DMS79 treated with DMSO at 0.1 percent for 48 hours (cell line): ENCODE measurements around the gene SYCP1.
"Not testable (repeated sequence)": the region's sequence is repeated elsewhere in the genome, so short reads cannot be mapped to it uniquely, and the experiment has no call there.

Experiments used
- DNase-seq: peaks from one replicate; lab custom pipeline; 2025; lab: John Stamatoyannopoulos, UW

The SYCP1 gene

GRCh38 chr1:114854693-114855320, at the start of gene SYCP1:
Gene SYCP1 (plus strand): TSS chr1:114854863. CDS start chr1:114855465, 602 bp downstream.
- DNase-seq, result no peak

- no peak for DNase-seq
These were observed 34.8 kb upstream of the SYCP1 start for GRCh38 chr1:114819869-114820268.

GRCh38 chr1:114820392-114820791, 34.3 kb upstream of the SYCP1 start:
- DNase-seq, result no peak

- no peak for DNase-seq
These were observed 32.7 kb upstream of the SYCP1 start for GRCh38 chr1:114821978-114822377.

GRCh38 chr1:114828251-114828650, 26.4 kb upstream of the SYCP1 start:
- no peak for DNase-seq

- not testable (repeated sequence) for DNase-seq
These were observed 24.6 kb upstream of the SYCP1 start for GRCh38 chr1:114830075-114830474.

GRCh38 chr1:114831276-114831994, 23.2 kb upstream of the SYCP1 start:
- DNase-seq, result no peak

- no peak for DNase-seq
These were observed 22.6 kb upstream of the SYCP1 start for GRCh38 chr1:114832057-114832456.

GRCh38 chr1:114833421-114833820, 21.2 kb upstream of the SYCP1 start:
- DNase-seq, result no peak

- no peak for DNase-seq
These were observed 10.4 kb upstream of the SYCP1 start for GRCh38 chr1:114844270-114844669.

GRCh38 chr1:114853584-114853983, 1.1 kb upstream of the SYCP1 start:
- no peak for DNase-seq

GRCh38 chr1:114861384-114861783, 6.7 kb downstream of the SYCP1 start:
- DNase-seq, result no peak

GRCh38 chr1:114892194-114892918, 37.7 kb downstream of the SYCP1 start:
- no peak for DNase-seq

- no peak for DNase-seq
These were observed 42.1 kb downstream of the SYCP1 start for GRCh38 chr1:114896795-114897194.

- no peak for DNase-seq
These were observed 47.2 kb downstream of the SYCP1 start for GRCh38 chr1:114901814-114902213.

GRCh38 chr1:114902343-114902742, 47.7 kb downstream of the SYCP1 start:
- DNase-seq, result no peak

- no peak for DNase-seq
These were observed 48.8 kb downstream of the SYCP1 start for GRCh38 chr1:114903480-114903879.

- DNase-seq, result not testable (repeated sequence)
These were observed 61.1 kb downstream of the SYCP1 start for GRCh38 chr1:114915720-114916119.

- no peak for DNase-seq
These were observed 71.9 kb downstream of the SYCP1 start for GRCh38 chr1:114926607-114927006.

GRCh38 chr1:114927401-114927800, 72.7 kb downstream of the SYCP1 start:
- no peak for DNase-seq

- DNase-seq, result no peak
These were observed 101.9 kb downstream of the SYCP1 start for GRCh38 chr1:114956570-114956969.

- DNase-seq, result no peak
These were observed 104.8 kb downstream of the SYCP1 start for GRCh38 chr1:114959423-114959822.

- DNase-seq, result no peak
These were observed 122.2 kb downstream of the SYCP1 start for GRCh38 chr1:114976891-114977290.
